HEK293 (cell line): ENCODE data around the gene SPEG.
"Not testable (repeated sequence)": the region's sequence is repeated elsewhere in the genome, so short reads cannot be mapped to it uniquely, and the experiment has no call there.

ENCODE experiments used
- CTCF ChIA-PET: fragments of 350-600 bp; formaldehyde crosslinking; extraction: SDS; loops from one replicate; lab custom pipeline; 2021; ENCODE audit warnings: antibody characterized with exemption; lab: Yijun Ruan, JAX
- POLR2A ChIA-PET: fragments of 300-600 bp; formaldehyde crosslinking; extraction: SDS; loops from one replicate; lab custom pipeline; 2020; ENCODE audit warnings: antibody characterized with exemption, inconsistent platforms; lab: Yijun Ruan, JAX
- H3K27ac ChIP-seq: fragments of 200-500 bp; sonication (Bioruptor generic); 2 replicates; pipeline ENCODE4 v1.5.1; 2014; ENCODE audit warnings: low read depth, low read length, control low read depth, inconsistent platforms; ENCODE audit errors: extremely low read depth
- H3K36me3 ChIP-seq, 2 experiments: fragments of 200-500 bp in 1 of 2; sonication (Bioruptor generic) in 1 of 2; 1 replicate in 1 of 2; 2 replicates in 1 of 2; pipeline ENCODE4 v1.5.1; 2014 to 2017; ENCODE audit warnings: inconsistent platforms in 2 of 2, low read length in 2 of 2; ENCODE audit not compliant: control insufficient read depth in 2 of 2, insufficient read depth in 1 of 2
- H3K4me1 ChIP-seq: fragments of 200-500 bp; sonication (Bioruptor generic); 2 replicates; pipeline ENCODE4 v1.5.1; 2014; ENCODE audit warnings: mild to moderate bottlenecking, low read length, inconsistent platforms; ENCODE audit not compliant: control insufficient read depth, insufficient read depth
- H3K4me3 ChIP-seq: 2 replicates; pipeline ENCODE4 v1.5.1; 2011; ENCODE audit warnings: low read depth, mild to moderate bottlenecking, control low read depth, low read length, moderate library complexity
- H3K9me3 ChIP-seq: fragments of 200-500 bp; sonication (Bioruptor generic); 2 replicates; pipeline ENCODE4 v1.5.1; 2014; ENCODE audit warnings: low read depth, low read length, inconsistent platforms; ENCODE audit not compliant: control insufficient read depth, insufficient read depth
- GLI2 ChIP-seq: fragments of 450-650 bp; formaldehyde crosslinking; IDR thresholded peaks from 2 replicates; pipeline ENCODE4; 2017; ENCODE audit warnings: missing biosample characterization, missing genetic modification characterization, low read depth, borderline replicate concordance
- KLF9 ChIP-seq: fragments of 450-650 bp; formaldehyde crosslinking; IDR thresholded peaks from 2 replicates; pipeline ENCODE4 v1.5.1; 2016; ENCODE audit warnings: missing biosample characterization, missing genetic modification characterization, low read depth
- MEIS1 ChIP-seq: sonication (generic); formaldehyde crosslinking; IDR thresholded peaks from 2 replicates; pipeline ENCODE4 v1.8.1; 2022; ENCODE audit warnings: missing genetic modification reagents, mild to moderate bottlenecking, borderline replicate concordance
- PRDM4 ChIP-seq: fragments of 450-650 bp; formaldehyde crosslinking; IDR thresholded peaks from 2 replicates; pipeline ENCODE4 v1.5.1; 2017; ENCODE audit warnings: missing biosample characterization, missing genetic modification characterization
- SP3 ChIP-seq: fragments of 450-650 bp; formaldehyde crosslinking; IDR thresholded peaks from 2 replicates; pipeline ENCODE4 v1.5.1; 2016; ENCODE audit warnings: missing biosample characterization, missing genetic modification characterization
- SP7 ChIP-seq: fragments of 450-650 bp; formaldehyde crosslinking; IDR thresholded peaks from 2 replicates; pipeline ENCODE4 v1.5.1; 2016; ENCODE audit warnings: missing biosample characterization, missing genetic modification characterization
- ZBTB44 ChIP-seq: fragments of 450-650 bp; IDR thresholded peaks from 2 replicates; pipeline ENCODE4 v1.5.1; 2018; ENCODE audit warnings: missing biosample characterization, mild to moderate bottlenecking, missing genetic modification characterization
- ZFP41 ChIP-seq: fragments of 450-650 bp; formaldehyde crosslinking; IDR thresholded peaks from 2 replicates; pipeline ENCODE4 v1.5.1; 2016; ENCODE audit warnings: missing biosample characterization, missing genetic modification characterization, borderline replicate concordance
- ZNF132 ChIP-seq: fragments of 450-650 bp; formaldehyde crosslinking; IDR thresholded peaks from 2 replicates; pipeline ENCODE4 v1.5.1; 2017; ENCODE audit warnings: missing biosample characterization, missing genetic modification characterization, borderline replicate concordance
- ZNF138 ChIP-seq: fragments of 450-650 bp; formaldehyde crosslinking; IDR thresholded peaks from 2 replicates; pipeline ENCODE4 v1.5.1; 2016; ENCODE audit warnings: missing biosample characterization, missing genetic modification characterization, borderline replicate concordance
- ZNF18 ChIP-seq: fragments of 450-650 bp; formaldehyde crosslinking; IDR thresholded peaks from 2 replicates; pipeline ENCODE4 v1.5.1; 2016; ENCODE audit warnings: missing biosample characterization, missing genetic modification characterization
- ZNF24 ChIP-seq: fragments of 450-650 bp; formaldehyde crosslinking; IDR thresholded peaks from 2 replicates; pipeline ENCODE4 v1.5.1; 2016; ENCODE audit warnings: missing biosample characterization, missing genetic modification characterization
- ZNF391 ChIP-seq: fragments of 450-650 bp; formaldehyde crosslinking; IDR thresholded peaks from 2 replicates; pipeline ENCODE4 v1.5.1; 2016; ENCODE audit warnings: low read depth, missing biosample characterization, missing genetic modification characterization, borderline replicate concordance
- ZNF394 ChIP-seq: fragments of 450-650 bp; formaldehyde crosslinking; IDR thresholded peaks from 2 replicates; pipeline ENCODE4 v1.5.1; 2016; ENCODE audit warnings: missing biosample characterization, missing genetic modification characterization, mild to moderate bottlenecking, moderate library complexity, borderline replicate concordance
- ZNF529 ChIP-seq: fragments of 450-650 bp; formaldehyde crosslinking; IDR thresholded peaks from 2 replicates; pipeline ENCODE4 v1.5.1; 2017; ENCODE audit warnings: missing genetic modification characterization, missing biosample characterization; ENCODE audit not compliant: insufficient replicate concordance
- ZNF558 ChIP-seq: fragments of 450-650 bp; formaldehyde crosslinking; IDR thresholded peaks from 2 replicates; pipeline ENCODE4 v1.5.1; 2016; ENCODE audit warnings: missing biosample characterization, missing genetic modification characterization
- ZNF600 ChIP-seq: fragments of 450-650 bp; formaldehyde crosslinking; IDR thresholded peaks from 2 replicates; pipeline ENCODE4 v1.5.1; 2016; ENCODE audit warnings: missing biosample characterization, missing genetic modification characterization
- ZNF660 ChIP-seq: fragments of 450-650 bp; IDR thresholded peaks from 2 replicates; pipeline ENCODE4 v1.5.1; 2018; ENCODE audit warnings: missing biosample characterization, mild to moderate bottlenecking, missing genetic modification characterization
- ZNF707 ChIP-seq: fragments of 450-650 bp; formaldehyde crosslinking; IDR thresholded peaks from 2 replicates; pipeline ENCODE4 v1.5.1; 2016; ENCODE audit warnings: missing biosample characterization, missing genetic modification characterization
- ZNF777 ChIP-seq: fragments of 450-650 bp; formaldehyde crosslinking; IDR thresholded peaks from 2 replicates; pipeline ENCODE4 v1.5.1; 2017; ENCODE audit warnings: missing biosample characterization, missing genetic modification characterization, borderline replicate concordance
- ZNF792 ChIP-seq: fragments of 450-650 bp; formaldehyde crosslinking; IDR thresholded peaks from 2 replicates; pipeline ENCODE4 v1.5.1; 2016; ENCODE audit warnings: missing biosample characterization, missing genetic modification characterization
- ZSCAN4 ChIP-seq: fragments of 450-650 bp; formaldehyde crosslinking; IDR thresholded peaks from 2 replicates; pipeline ENCODE4 v1.5.1; 2017; ENCODE audit warnings: missing biosample characterization, missing genetic modification characterization
- ZXDB ChIP-seq: fragments of 450-650 bp; formaldehyde crosslinking; IDR thresholded peaks from 2 replicates; pipeline ENCODE4 v1.5.1; 2016; ENCODE audit warnings: missing biosample characterization, missing genetic modification characterization

The SPEG gene

GRCh38 chr2:219392754-219393153 lies 41.9 kb upstream of the SPEG start (continued):
- no peak for TF ChIP-seq ZNF660 (tag by site-specific recombination)

GRCh38 chr2:219395056-219395455 lies 39.6 kb upstream of the SPEG start:
- H3K4me1 ChIP-seq, POLR2A ChIA-PET, CTCF ChIA-PET, H3K9me3 ChIP-seq, H3K4me3 ChIP-seq, H3K27ac ChIP-seq, H3K36me3 ChIP-seq: not testable (repeated sequence)

- TF ChIP-seq ZNF777 (tag by site-specific recombination), result no peak
- TF ChIP-seq SP7 (tag by site-specific recombination), result no peak
- no peak for TF ChIP-seq ZNF391 (tag by site-specific recombination)
- no peak for TF ChIP-seq ZNF138 (tag by site-specific recombination)
- no peak for TF ChIP-seq KLF9 (tag by site-specific recombination)
- no peak for TF ChIP-seq ZNF132
- TF ChIP-seq PRDM4, result no peak
- no peak for TF ChIP-seq SP3
- TF ChIP-seq ZNF394, result no peak
- no peak for TF ChIP-seq MEIS1
- TF ChIP-seq ZNF558, result no peak
- TF ChIP-seq ZSCAN4, result no peak
- TF ChIP-seq ZNF600 (tag by site-specific recombination), result no peak
- Histone ChIP-seq H3K27ac (no peak overlapping the region), H3K4me3 (no peak overlapping the region), H3K9me3 (no peaks in the 10 kb centered on the region), H3K4me1 (peaks cover 12% of the 10 kb centered on the region), H3K36me3 (no peaks in the 10 kb centered on the region)
- POLR2A ChIA-PET, result no interaction called here
- CTCF ChIA-PET, result interaction anchor here (0.5 kb wide), 1 partner anchor 226 kb away, joined by 3 read pairs; the partner anchor contains the start of gene SLC23A3
Measured at GRCh38 chr2:219395609-219396008, 39.0 kb upstream of the SPEG start.

- peaks cover 19% of the 10 kb centered on the region for H3K4me1 ChIP-seq
- no peak overlapping the region for H3K4me3 ChIP-seq
- ChIA-PET POLR2A (no interaction called here), CTCF (interaction anchor here (0.9 to 9.6 kb wide), 3 partner anchors 79 to 133 kb away, joined by 3 to 196 read pairs (median 9); no protein-coding TSS in a partner anchor)
- H3K9me3 ChIP-seq, result no peaks in the 10 kb centered on the region
- no peaks in the 10 kb centered on the region for H3K36me3 ChIP-seq
- no peak overlapping the region for H3K27ac ChIP-seq
- TF ChIP-seq ZNF707 (tag by site-specific recombination), result no peak
- no peak for TF ChIP-seq ZBTB44 (tag by site-specific recombination)
- TF ChIP-seq ZFP41 (tag by site-specific recombination), result no peak
- no peak for TF ChIP-seq ZNF792 (tag by site-specific recombination)
- TF ChIP-seq ZNF24 (tag by site-specific recombination), result no peak
- no peak for TF ChIP-seq ZXDB (tag by site-specific recombination)
- no peak for TF ChIP-seq GLI2 (tag by site-specific recombination)
- no peak for TF ChIP-seq ZNF18
- no peak for TF ChIP-seq ZNF529
Measured at GRCh38 chr2:219396863-219397457, 37.7 kb upstream of the SPEG start.
